Muscle layer of colon (tissue), 2 donors: ENCODE data around the gene EFS.
A peak's percentile ranks its signal among the peaks of the same experiment; 100 is the strongest.

Experiments
- H3K27ac ChIP-seq: one replicate; pipeline ENCODE4 v1.7.0; 2013; ENCODE audit warnings: low read depth, mild to moderate bottlenecking, low read length, moderate library complexity
- H3K27me3 ChIP-seq, 2 donors: one replicate each; pipeline ENCODE4 v1.7.0; 2013; ENCODE audit warnings: low read length in 2 of 2, mild to moderate bottlenecking in 2 of 2; ENCODE audit not compliant: insufficient read depth in 2 of 2, control insufficient read depth in 1 of 2
- H3K36me3 ChIP-seq: one replicate; pipeline ENCODE4 v1.7.0; 2013; ENCODE audit warnings: mild to moderate bottlenecking, low read length; ENCODE audit not compliant: insufficient read depth
- H3K4me1 ChIP-seq: one replicate; pipeline ENCODE4 v1.7.0; 2013; ENCODE audit warnings: mild to moderate bottlenecking, low read length; ENCODE audit not compliant: insufficient read depth
- H3K4me3 ChIP-seq, 2 donors: one replicate each; pipeline ENCODE4 v1.7.0; 2013; ENCODE audit warnings: low read length in 2 of 2, low read depth in 1 of 2, mild to moderate bottlenecking in 1 of 2, moderate library complexity in 1 of 2
- H3K9ac ChIP-seq: one replicate; pipeline ENCODE4 v1.7.0; 2013; ENCODE audit warnings: low read length
- H3K9me3 ChIP-seq: one replicate; pipeline ENCODE4 v1.7.0; 2013; ENCODE audit warnings: mild to moderate bottlenecking, low read length
- donor health status: abdominal sarcoma.
- donor health status: Adenocarcinoma of cecum.

Gene EFS

GRCh38 chr14:23353433-23353780 lies 11.6 kb downstream of the EFS start:
- Histone ChIP-seq H3K9me3 (no peaks in the 10 kb centered on the region), H3K36me3 (peaks cover 6% of the 10 kb centered on the region), H3K4me3 (peak overlapping the region in 1 of 2 donors; percentile 65), H3K9ac (no peak overlapping the region), H3K27me3 (no peaks in the 10 kb centered on the region), H3K27ac (no peak overlapping the region), H3K4me1 (peaks cover 12% of the 10 kb centered on the region)

DNA sequence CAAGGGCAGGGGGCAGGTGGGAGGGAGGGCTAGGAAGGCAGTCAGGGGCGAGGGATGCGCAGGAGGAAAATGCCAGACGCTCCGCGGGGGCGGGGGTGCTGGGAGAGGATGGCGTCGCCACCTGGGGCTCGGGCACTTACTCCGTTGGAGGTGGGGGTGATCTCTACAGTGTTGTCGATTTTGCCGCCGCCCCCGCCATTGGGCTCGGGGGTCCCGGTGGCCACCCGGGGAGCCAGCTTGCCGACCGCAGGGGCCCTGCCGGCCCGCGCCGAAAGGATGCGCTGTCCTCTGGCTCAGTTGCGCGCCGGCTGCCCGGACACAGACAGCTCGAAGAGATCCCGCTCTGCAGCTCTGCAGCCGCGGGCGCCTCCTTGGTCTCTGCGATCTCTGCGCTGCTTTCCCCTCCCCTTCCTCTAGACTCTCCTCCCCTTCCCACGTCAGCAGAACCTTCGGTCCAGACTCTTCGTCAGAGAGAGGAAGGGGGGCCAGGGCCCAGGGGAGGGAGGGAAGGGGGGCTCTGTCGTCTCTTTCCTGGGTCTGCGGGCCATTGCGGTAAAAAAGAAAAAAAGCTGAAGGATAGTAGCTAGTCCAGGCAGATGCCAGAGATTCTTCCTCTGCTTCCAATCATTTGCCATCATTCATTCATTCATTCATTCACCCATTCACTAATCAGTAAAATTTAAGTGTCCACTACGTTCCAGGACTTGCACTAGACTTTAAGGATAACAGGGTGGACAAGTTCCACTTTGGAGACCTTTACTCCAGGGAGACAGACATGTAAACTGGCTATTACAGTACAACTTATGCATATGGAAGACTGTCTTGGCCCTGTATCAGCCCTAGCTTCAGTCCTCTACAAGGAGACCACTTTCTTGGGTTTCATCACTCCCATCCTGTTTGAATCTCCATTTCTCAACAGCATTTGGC lies 12.2 kb downstream of the EFS start, which contains the start of gene SLC22A17:
SLC22A17 (minus strand) TSS at position 382 of the 927 bp plus-strand sequence.
- Histone ChIP-seq H3K36me3 (peaks cover 6% of the 10 kb centered on the region), H3K9ac (peak within 1 kb of the TSS; percentile 41), H3K27me3 (no peaks in the 10 kb centered on the region), H3K4me1 (peaks cover 12% of the 10 kb centered on the region), H3K9me3 (no peaks in the 10 kb centered on the region), H3K4me3 (peak within 1 kb of the TSS; percentile 65 to 76), H3K27ac (peak within 1 kb of the TSS; percentile 75)

DNA sequence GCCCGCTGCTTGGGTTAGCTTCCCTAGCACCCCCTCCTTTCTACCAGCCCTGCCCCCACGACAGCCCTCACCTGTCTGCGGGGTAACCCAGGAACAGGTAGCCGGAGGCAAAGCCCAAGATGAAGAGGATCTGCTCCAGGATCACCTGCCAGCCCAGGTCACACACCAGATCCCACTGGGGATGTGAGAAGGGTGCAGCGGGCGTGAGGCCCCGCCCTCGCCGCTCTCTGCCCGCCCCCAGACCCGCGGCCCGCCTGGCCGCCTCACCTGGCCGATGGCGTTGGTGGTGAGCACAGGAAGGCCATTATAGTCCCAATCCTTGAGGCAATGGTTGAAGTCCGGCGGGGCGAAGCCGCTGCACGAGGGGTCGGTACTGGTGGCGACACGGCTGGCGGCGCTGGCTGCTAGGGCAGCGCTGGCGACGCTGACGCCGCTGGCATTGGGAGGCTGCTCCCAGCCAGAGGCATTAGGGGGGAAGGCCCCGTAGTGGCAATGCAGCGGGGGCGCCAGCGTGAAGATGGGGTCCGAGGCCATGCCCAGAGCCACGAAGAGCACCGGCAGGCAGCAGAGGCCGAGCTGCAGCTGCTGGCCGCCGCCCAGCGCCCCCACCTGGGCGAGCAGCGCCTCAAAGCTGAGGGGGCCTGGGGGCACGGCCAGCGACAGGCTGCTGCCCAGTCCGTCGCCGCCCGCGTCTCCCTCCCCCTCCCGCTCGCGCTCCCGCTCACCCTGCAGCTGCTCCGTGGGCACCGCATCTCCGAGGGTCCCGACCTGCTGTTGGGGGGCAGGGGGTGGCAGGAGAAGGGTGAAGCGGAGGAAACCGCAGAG lies 13.1 kb downstream of the EFS start:
- Histone ChIP-seq H3K4me3 (peak overlapping the region; percentile 65 to 76), H3K27me3 (no peaks in the 10 kb centered on the region), H3K27ac (peak overlapping the region; percentile 75), H3K4me1 (peaks cover 12% of the 10 kb centered on the region), H3K9me3 (no peaks in the 10 kb centered on the region), H3K36me3 (peaks cover 6% of the 10 kb centered on the region), H3K9ac (no peak overlapping the region)

DNA sequence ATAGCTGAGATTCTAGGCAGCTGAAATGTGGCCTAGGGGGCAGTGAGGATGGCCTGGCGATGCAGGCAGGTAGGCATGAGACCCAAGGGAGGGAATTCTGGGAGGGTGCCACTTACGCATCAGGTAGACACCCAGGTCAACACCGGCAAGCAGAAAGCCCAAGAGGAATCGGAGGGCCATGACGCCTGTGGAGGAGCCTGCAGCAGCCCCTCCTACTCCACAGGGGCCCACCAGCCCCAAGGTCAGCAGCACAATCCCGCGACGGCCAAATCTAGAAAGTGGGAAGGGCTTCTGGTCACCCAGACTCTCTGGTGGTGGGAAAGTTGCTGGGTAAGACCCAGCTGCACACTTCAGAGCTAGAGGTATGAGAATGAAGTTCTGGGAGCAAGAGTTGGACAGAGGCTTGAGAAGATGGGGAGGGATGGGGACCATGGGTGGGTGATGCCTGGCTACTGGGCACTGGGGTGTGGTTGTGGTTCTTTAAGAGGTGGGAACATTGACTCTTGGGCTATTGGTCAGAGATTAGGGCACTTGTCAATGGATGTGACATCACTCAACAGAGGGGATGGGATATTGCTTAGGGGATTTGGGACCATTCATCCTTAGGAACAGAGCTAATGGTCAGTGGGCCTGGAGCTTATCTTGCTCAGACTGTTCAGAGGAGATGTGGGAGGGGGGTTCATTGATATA lies 15.7 kb downstream of the EFS start:
- H3K27ac ChIP-seq = no peak overlapping the region
- peaks cover 12% of the 10 kb centered on the region for H3K4me1 ChIP-seq
- no peaks in the 10 kb centered on the region for H3K27me3 ChIP-seq
- no peaks in the 10 kb centered on the region for H3K9me3 ChIP-seq
- no peaks in the 10 kb centered on the region for H3K36me3 ChIP-seq
- no peak overlapping the region for H3K9ac ChIP-seq
- no peak overlapping the region for H3K4me3 ChIP-seq

- H3K4me1 ChIP-seq = peaks cover 10% of the 10 kb centered on the region
- H3K9ac ChIP-seq = no peak overlapping the region
- no peaks in the 10 kb centered on the region for H3K9me3 ChIP-seq
- H3K36me3 ChIP-seq = no peaks in the 10 kb centered on the region
- no peak overlapping the region for H3K4me3 ChIP-seq
- no peaks in the 10 kb centered on the region for H3K27me3 ChIP-seq
- no peak overlapping the region for H3K27ac ChIP-seq
Observed at GRCh38 chr14:23348297-23348655, 16.7 kb downstream of the EFS start.

DNA sequence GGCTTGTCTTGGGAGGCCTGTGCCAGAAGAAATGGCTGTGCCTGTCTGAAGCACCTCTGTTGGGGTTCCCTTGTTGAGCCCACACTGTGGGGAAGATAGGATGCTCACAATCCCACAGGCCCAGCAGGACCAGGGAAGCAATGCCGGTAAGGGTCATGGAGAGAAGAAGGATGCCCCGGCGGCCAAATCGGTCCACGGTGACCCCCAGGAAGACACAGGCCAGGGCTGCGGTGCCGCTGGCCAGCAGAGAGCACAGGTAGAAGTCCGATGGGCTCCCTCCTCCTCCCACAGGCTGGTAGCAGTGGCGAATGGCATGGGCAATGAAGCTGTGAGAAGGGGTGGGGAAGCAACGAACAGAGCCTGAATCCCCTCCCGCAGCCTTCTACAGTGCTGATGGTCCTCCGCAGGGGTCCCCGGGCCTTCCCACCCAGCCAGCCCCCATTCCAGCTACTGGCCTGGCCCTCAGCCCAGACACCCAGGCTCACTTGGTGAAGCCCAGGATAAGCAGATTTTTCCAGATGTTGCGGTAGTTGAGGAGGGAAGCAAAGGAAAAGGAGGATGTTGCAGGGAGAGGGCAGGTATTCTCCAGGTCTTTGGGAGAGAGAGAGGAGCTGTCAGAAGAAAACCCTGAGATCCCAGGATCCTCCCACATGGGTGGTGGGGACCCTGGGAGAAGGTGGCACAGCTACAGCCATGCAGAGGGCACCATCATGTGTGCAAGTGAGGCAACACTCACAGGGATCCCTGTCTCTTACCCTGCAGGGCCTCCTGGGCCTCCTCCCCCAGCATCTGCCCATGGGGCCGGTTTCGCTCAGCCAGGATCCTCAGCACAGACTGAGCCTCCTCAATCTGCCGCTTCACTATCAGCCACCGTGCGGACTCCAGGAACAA lies 17.3 kb downstream of the EFS start:
- Histone ChIP-seq H3K4me1 (peaks cover 6% of the 10 kb centered on the region), H3K9me3 (no peaks in the 10 kb centered on the region), H3K27me3 (no peaks in the 10 kb centered on the region), H3K4me3 (no peak overlapping the region), H3K9ac (no peak overlapping the region), H3K36me3 (no peaks in the 10 kb centered on the region), H3K27ac (no peak overlapping the region)

GRCh38 chr14:23346693-23347405 lies 18.1 kb downstream of the EFS start:
- H3K4me3 ChIP-seq = no peak overlapping the region
- no peaks in the 10 kb centered on the region for H3K36me3 ChIP-seq
- H3K9ac ChIP-seq = no peak overlapping the region
- H3K4me1 ChIP-seq = peaks cover 5% of the 10 kb centered on the region
- no peak overlapping the region for H3K27ac ChIP-seq
- H3K9me3 ChIP-seq = no peaks in the 10 kb centered on the region
- no peaks in the 10 kb centered on the region for H3K27me3 ChIP-seq

DNA sequence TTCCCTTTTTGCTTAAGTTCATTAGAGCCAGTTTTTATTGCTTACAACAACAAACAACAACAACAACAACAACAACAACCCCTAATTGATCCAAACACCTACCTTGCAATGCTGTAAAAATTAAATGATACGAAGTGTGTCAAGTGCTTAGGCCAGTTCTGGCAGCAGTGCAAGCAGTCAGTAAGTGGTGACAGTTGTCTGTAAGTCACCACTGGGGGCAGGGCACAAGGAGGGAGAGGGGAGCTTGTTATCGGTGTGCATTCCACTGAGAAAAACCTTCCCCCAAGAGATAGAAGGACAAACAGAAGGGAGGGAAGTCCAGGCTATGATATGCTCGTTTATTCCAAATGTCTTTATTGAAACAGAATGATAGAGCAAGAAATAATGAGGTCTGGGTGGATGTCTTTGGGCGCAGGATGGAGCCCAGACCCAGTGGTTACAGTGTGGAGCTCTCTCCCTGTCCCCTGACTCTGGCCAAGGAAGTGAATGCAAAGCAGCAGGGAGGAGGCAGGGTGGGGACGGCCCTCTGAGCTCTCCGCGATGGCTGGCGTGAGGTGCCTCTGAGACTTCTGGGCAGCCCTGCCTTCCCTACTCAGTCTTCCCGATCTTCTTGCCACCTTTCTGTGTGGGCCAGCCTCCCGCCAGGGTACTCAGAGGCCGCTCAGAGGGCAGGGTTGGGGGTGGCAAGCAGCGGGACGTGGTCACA lies 18.8 kb downstream of the EFS start:
- H3K27ac ChIP-seq = no peak overlapping the region
- no peaks in the 10 kb centered on the region for H3K36me3 ChIP-seq

GRCh38 chr14:23344481-23344880 lies 20.5 kb downstream of the EFS start:
- Histone ChIP-seq H3K9ac (no peak overlapping the region), H3K4me1 (no peaks in the 10 kb centered on the region), H3K27me3 (no peaks in the 10 kb centered on the region), H3K4me3 (no peak overlapping the region), H3K36me3 (no peaks in the 10 kb centered on the region), H3K27ac (no peak overlapping the region), H3K9me3 (no peaks in the 10 kb centered on the region)

More for the DNA sequence above, 18.8 kb downstream of the EFS start:
- Histone ChIP-seq H3K27me3 (no peaks in the 10 kb centered on the region), H3K9me3 (no peaks in the 10 kb centered on the region), H3K9ac (no peak overlapping the region), H3K4me3 (no peak overlapping the region), H3K4me1 (no peaks in the 10 kb centered on the region)
